ENCODE results near the gene SERPINB5.

GRCh38 chr18:63440881-63441280 is 35.9 kb upstream of the SERPINB5 start:
- TF ChIP-seq CTCF (IDR thresholded peaks at IDR 0.05), result no peak
- no peak for TF ChIP-seq EZH2 (IDR thresholded peaks at IDR 0.05; ENCODE audit: borderline replicate concordance, insufficient read depth, low read depth, low read length, poor library complexity, severe bottlenecking)

Measured in B cell (primary cell).